ENCODE results near the gene TACC3. TPM values are rescaled to one million over a fixed set of nuclear protein-coding genes. Genes with fewer than 3 reads are reported as not detected.
A peak's percentile ranks its signal among the peaks of the same experiment; 100 is the strongest.

Gene TACC3
- total RNA-seq, 2 donors from 2014 or later, result 4.3 to 35.6 TPM

GRCh38 chr4:1716065-1716945, 5.0 kb upstream of the TACC3 start:
- H3K4me3 ChIP-seq, result no peak overlapping the region
- no peak for DNase-seq (ENCODE audit: low spot score)
- no peaks in the 10 kb centered on the region for H3K9me3 ChIP-seq
- WGBS, result 81% methylated on average over 15 of the region's 15 CpGs
- intact Hi-C loops (cut with DNase I), result loop anchor here (10.0 kb wide), 1 partner anchor 528 kb away; the partner anchor contains the start of genes HAUS3 and POLN
- TF ChIP-seq, protein P1, sequence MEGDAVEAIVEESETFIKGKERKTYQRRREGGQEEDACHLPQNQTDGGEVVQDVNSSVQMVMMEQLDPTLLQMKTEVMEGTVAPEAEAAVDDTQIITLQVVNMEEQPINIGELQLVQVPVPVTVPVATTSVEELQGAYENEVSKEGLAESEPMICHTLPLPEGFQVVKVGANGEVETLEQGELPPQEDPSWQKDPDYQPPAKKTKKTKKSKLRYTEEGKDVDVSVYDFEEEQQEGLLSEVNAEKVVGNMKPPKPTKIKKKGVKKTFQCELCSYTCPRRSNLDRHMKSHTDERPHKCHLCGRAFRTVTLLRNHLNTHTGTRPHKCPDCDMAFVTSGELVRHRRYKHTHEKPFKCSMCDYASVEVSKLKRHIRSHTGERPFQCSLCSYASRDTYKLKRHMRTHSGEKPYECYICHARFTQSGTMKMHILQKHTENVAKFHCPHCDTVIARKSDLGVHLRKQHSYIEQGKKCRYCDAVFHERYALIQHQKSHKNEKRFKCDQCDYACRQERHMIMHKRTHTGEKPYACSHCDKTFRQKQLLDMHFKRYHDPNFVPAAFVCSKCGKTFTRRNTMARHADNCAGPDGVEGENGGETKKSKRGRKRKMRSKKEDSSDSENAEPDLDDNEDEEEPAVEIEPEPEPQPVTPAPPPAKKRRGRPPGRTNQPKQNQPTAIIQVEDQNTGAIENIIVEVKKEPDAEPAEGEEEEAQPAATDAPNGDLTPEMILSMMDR (IDR thresholded peaks at IDR 0.05), result no peak
- TF ChIP-seq POLR2A (IDR thresholded peaks at IDR 0.05), result no peak
- TF ChIP-seq POLR2AphosphoS5 (IDR thresholded peaks at IDR 0.05), result no peak
- peaks cover 27% of the 10 kb centered on the region for H3K4me1 ChIP-seq (replicated peaks)
- H3K36me3 ChIP-seq, result peaks cover 0 to 3% of the 10 kb centered on the region in 2 donors
- peak overlapping the region in 1 of 2 donors; percentile 58 for H3K27ac ChIP-seq
- no peaks in the 10 kb centered on the region for H3K27me3 ChIP-seq (replicated peaks; ENCODE audit: insufficient read depth)

GRCh38 chr4:1717129-1718094, 3.9 kb upstream of the TACC3 start:
- Histone ChIP-seq H3K36me3 (peaks cover 0 to 3% of the 10 kb centered on the region in 2 donors), H3K4me3 (no peak overlapping the region), H3K27ac (peak overlapping the region in 1 of 2 donors; percentile 58), H3K4me1 (replicated peaks) (peaks cover 32% of the 10 kb centered on the region), H3K9me3 (no peaks in the 10 kb centered on the region), H3K27me3 (replicated peaks; ENCODE audit: insufficient read depth) (no peaks in the 10 kb centered on the region)
- WGBS, result 72% methylated on average over 31 of the region's 32 CpGs
- intact Hi-C loops (cut with DNase I), result loop anchor here (10.0 kb wide), 1 partner anchor 527 kb away; the partner anchor contains the start of genes HAUS3 and POLN
- DNase-seq (ENCODE audit: low spot score), result no peak
- no peak for TF ChIP-seq POLR2A (IDR thresholded peaks at IDR 0.05)
- no peak for TF ChIP-seq POLR2AphosphoS5 (IDR thresholded peaks at IDR 0.05)
- TF ChIP-seq, protein P1 (IDR thresholded peaks at IDR 0.05), result no peak

GRCh38 chr4:1718095-1718850, 3.0 kb upstream of the TACC3 start:
- Histone ChIP-seq H3K4me1 (replicated peaks) (peaks cover 32% of the 10 kb centered on the region), H3K27ac (peak overlapping the region in 1 of 2 donors; percentile 58), H3K36me3 (peaks cover 0 to 3% of the 10 kb centered on the region in 2 donors), H3K9me3 (no peaks in the 10 kb centered on the region), H3K4me3 (no peak overlapping the region), H3K27me3 (replicated peaks; ENCODE audit: insufficient read depth) (no peaks in the 10 kb centered on the region)
- peak; percentile 62 for DNase-seq (ENCODE audit: low spot score)
- 77% methylated on average over 31 of the region's 31 CpGs for WGBS
- intact Hi-C loops (cut with DNase I), result loop anchor here (10.0 kb wide), 1 partner anchor 527 kb away; the partner anchor contains the start of genes HAUS3 and POLN
- TF ChIP-seq, protein P1 (IDR thresholded peaks at IDR 0.05), result no peak
- TF ChIP-seq POLR2A (IDR thresholded peaks at IDR 0.05) (no peak), POLR2AphosphoS5 (IDR thresholded peaks at IDR 0.05) (peak; percentile 73)

GRCh38 chr4:1720163-1720983, 948 bp upstream of the TACC3 start:
- Histone ChIP-seq H3K27ac (peak overlapping the region; percentile 85 to 89), H3K4me1 (replicated peaks) (peaks cover 25% of the 10 kb centered on the region), H3K4me3 (peak overlapping the region; percentile 63 to 67), H3K27me3 (replicated peaks; ENCODE audit: insufficient read depth) (no peaks in the 10 kb centered on the region), H3K9me3 (no peaks in the 10 kb centered on the region), H3K36me3 (peaks cover 0 to 3% of the 10 kb centered on the region in 2 donors)
- TF ChIP-seq POLR2AphosphoS5 (IDR thresholded peaks at IDR 0.05) (peak; percentile 23), POLR2A (IDR thresholded peaks at IDR 0.05) (peak; percentile 33)
- TF ChIP-seq, protein P1 (IDR thresholded peaks at IDR 0.05), result peak in 1 of 4 experiments; percentile 14
- intact Hi-C loops (cut with DNase I), result loop anchor here (5.0 kb wide), 1 partner anchor 38 kb away; the partner anchor contains the start of gene FAM53A
- WGBS, result under 1% methylated on average over 40 of the region's 79 CpGs
- DNase-seq (ENCODE audit: low spot score), result peak; percentile 25
